H1 (cell line): ENCODE results near the gene PIP5K1B.

Experiments
- CREB1 ChIP-seq: IDR thresholded peaks from 2 replicates; pipeline ENCODE4 v1.6.1; 2012; ENCODE audit warnings: inconsistent platforms
- EP300 ChIP-seq, 2 experiments: IDR thresholded peaks; 1 replicate in 1 of 2; 2 replicates in 1 of 2; pipeline ENCODE4 v1.6.1; 2011 to 2012; ENCODE audit warnings: low read depth in 2 of 2, low read length in 2 of 2, mild to moderate bottlenecking in 2 of 2, borderline replicate concordance in 1 of 2, inconsistent platforms in 1 of 2, moderate library complexity in 1 of 2
- EZH2 ChIP-seq: fragments of 200-600 bp; sonication (generic); IDR thresholded peaks from 2 replicates; pipeline ENCODE4 v1.7.1; 2012; ENCODE audit warnings: low read depth, mild to moderate bottlenecking, moderate library complexity, low read length, inconsistent platforms; ENCODE audit not compliant: severe bottlenecking
- POLR2A ChIP-seq, 2 experiments: IDR thresholded peaks; 1 replicate in 1 of 2; 2 replicates in 1 of 2; pipeline ENCODE4 v1.6.1; 2011; ENCODE audit warnings: low read depth in 2 of 2, low read length in 2 of 2, mild to moderate bottlenecking in 2 of 2; ENCODE audit errors: control extremely low read depth in 1 of 2
- SP2 ChIP-seq: IDR thresholded peaks from 2 replicates; pipeline ENCODE4 v1.6.1; 2012; ENCODE audit warnings: mild to moderate bottlenecking, low read length, inconsistent platforms
- USF2 ChIP-seq: IDR thresholded peaks from 2 replicates; pipeline ENCODE4 v1.6.1; 2011; ENCODE audit warnings: low read length, improper control_type of control experiment
- ZNF274 ChIP-seq: IDR thresholded peaks from 2 replicates; pipeline ENCODE4 v1.7.0; 2012; ENCODE audit warnings: low read length, borderline replicate concordance; ENCODE audit errors: extremely low read depth
- TF ChIP-seq, protein P1 (sequence below), 3 experiments: IDR thresholded peaks; 1 replicate in 2 of 3; 2 replicates in 1 of 3; pipeline versions ENCODE4 v1.5.1 to v1.6.1; 2011; ENCODE audit warnings: low read length in 3 of 3, mild to moderate bottlenecking in 3 of 3, inconsistent platforms in 2 of 3, low read depth in 1 of 3, moderate library complexity in 1 of 3; ENCODE audit not compliant: insufficient read depth in 1 of 3; ENCODE audit errors: control extremely low read depth in 1 of 3

DNA sequence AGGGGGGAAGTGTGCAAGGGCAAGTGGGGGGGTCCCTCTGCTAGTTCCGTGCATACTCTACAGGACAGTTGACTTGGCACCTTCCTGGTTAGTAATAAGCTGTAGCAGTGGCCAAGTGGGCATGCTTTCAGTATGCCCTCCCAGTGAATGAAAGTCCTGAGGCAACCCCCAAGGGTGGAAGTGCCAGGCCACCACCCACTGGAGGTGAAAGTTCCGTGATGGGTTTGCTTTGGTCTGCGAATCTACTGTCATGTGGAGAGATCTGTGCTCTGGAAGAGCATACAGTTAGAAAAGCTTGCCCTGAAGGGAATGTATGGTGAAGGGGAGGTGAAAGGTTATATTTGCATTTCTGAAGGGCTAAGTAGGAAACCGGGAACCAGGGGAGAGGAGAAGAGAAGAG lies 340.8 kb downstream of the PIP5K1B start:
- no peak for TF ChIP-seq EZH2
- no peak for TF ChIP-seq ZNF274
- no peak for TF ChIP-seq SP2
- TF ChIP-seq, protein P1, sequence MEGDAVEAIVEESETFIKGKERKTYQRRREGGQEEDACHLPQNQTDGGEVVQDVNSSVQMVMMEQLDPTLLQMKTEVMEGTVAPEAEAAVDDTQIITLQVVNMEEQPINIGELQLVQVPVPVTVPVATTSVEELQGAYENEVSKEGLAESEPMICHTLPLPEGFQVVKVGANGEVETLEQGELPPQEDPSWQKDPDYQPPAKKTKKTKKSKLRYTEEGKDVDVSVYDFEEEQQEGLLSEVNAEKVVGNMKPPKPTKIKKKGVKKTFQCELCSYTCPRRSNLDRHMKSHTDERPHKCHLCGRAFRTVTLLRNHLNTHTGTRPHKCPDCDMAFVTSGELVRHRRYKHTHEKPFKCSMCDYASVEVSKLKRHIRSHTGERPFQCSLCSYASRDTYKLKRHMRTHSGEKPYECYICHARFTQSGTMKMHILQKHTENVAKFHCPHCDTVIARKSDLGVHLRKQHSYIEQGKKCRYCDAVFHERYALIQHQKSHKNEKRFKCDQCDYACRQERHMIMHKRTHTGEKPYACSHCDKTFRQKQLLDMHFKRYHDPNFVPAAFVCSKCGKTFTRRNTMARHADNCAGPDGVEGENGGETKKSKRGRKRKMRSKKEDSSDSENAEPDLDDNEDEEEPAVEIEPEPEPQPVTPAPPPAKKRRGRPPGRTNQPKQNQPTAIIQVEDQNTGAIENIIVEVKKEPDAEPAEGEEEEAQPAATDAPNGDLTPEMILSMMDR (IDR thresholded peaks at IDR 0.05; ENCODE audit: control extremely low read depth in 1 of 3, insufficient read depth in 1 of 3, low read depth in 1 of 3, low read length in 3 of 3): no peak
- no peak for TF ChIP-seq USF2
- TF ChIP-seq EP300 (IDR thresholded peaks at IDR 0.05; ENCODE audit: borderline replicate concordance in 1 of 2, low read depth in 2 of 2, low read length in 2 of 2): no peak
- TF ChIP-seq POLR2A (IDR thresholded peaks at IDR 0.05; ENCODE audit: control extremely low read depth in 1 of 2, low read depth in 2 of 2, low read length in 2 of 2): no peak
- no peak for TF ChIP-seq CREB1
